ENCODE results near the gene SCARB2. TPM values are rescaled to one million over a fixed set of nuclear protein-coding genes. Genes with fewer than 3 reads are reported as not detected.
A peak's percentile ranks its signal among the peaks of the same experiment; 100 is the strongest.

Gene SCARB2
- total RNA-seq, 1 donor from 2014 or later: 106 TPM

GRCh38 chr4:76195326-76195725 lies 18.3 kb downstream of the SCARB2 start:
- peak overlapping the region; percentile 43 for H3K27ac Mint-ChIP-seq
- peaks cover 43% of the 10 kb centered on the region for H3K36me3 Mint-ChIP-seq
- no peak for DNase-seq (ENCODE audit: low spot score in 2 of 2, unreplicated experiment in 2 of 2)
- peaks cover 14% of the 10 kb centered on the region for H3K9me3 Mint-ChIP-seq
- TF ChIP-seq, protein P1, sequence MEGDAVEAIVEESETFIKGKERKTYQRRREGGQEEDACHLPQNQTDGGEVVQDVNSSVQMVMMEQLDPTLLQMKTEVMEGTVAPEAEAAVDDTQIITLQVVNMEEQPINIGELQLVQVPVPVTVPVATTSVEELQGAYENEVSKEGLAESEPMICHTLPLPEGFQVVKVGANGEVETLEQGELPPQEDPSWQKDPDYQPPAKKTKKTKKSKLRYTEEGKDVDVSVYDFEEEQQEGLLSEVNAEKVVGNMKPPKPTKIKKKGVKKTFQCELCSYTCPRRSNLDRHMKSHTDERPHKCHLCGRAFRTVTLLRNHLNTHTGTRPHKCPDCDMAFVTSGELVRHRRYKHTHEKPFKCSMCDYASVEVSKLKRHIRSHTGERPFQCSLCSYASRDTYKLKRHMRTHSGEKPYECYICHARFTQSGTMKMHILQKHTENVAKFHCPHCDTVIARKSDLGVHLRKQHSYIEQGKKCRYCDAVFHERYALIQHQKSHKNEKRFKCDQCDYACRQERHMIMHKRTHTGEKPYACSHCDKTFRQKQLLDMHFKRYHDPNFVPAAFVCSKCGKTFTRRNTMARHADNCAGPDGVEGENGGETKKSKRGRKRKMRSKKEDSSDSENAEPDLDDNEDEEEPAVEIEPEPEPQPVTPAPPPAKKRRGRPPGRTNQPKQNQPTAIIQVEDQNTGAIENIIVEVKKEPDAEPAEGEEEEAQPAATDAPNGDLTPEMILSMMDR (IDR thresholded peaks at IDR 0.05; ENCODE audit: unreplicated experiment): no peak
- H3K27me3 Mint-ChIP-seq (ENCODE audit: low read depth): no peaks in the 10 kb centered on the region
- no peak overlapping the region for H3K4me3 Mint-ChIP-seq
- peaks cover 40% of the 10 kb centered on the region for H3K4me1 Mint-ChIP-seq

- H3K27ac Mint-ChIP-seq: peak overlapping the region; percentile 40
- peaks cover 48% of the 10 kb centered on the region for H3K36me3 Mint-ChIP-seq
- H3K4me1 Mint-ChIP-seq: peaks cover 33% of the 10 kb centered on the region
- H3K4me3 Mint-ChIP-seq: no peak overlapping the region
- TF ChIP-seq, protein P1 (IDR thresholded peaks at IDR 0.05; ENCODE audit: unreplicated experiment): no peak
- no peaks in the 10 kb centered on the region for H3K27me3 Mint-ChIP-seq (ENCODE audit: low read depth)
- H3K9me3 Mint-ChIP-seq: peaks cover 14% of the 10 kb centered on the region
- DNase-seq (ENCODE audit: low spot score in 2 of 2, unreplicated experiment in 2 of 2): no peak
Measured at GRCh38 chr4:76194325-76194724, 19.3 kb downstream of the SCARB2 start.

DNA sequence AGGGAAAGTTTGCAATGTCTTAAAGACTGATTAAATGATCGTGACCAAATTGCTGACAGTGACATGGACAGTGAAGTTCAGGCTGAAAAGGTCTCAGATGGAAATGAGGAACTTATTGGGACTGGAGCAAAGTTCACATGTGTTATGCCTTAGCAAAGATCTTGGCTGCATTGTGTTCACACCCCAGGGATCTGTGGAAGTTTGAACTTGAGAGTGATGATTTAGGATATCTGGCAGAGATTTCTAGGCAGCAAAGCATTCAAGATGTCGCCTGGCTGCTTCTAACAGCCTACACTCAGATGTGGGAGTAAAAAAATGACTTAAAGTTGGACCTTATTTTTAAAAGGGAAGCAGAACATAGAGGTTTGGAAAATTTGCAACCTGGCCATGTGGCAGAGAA lies 21.4 kb downstream of the SCARB2 start:
- TF ChIP-seq, protein P1 (IDR thresholded peaks at IDR 0.05; ENCODE audit: unreplicated experiment): no peak
- Mint-ChIP-seq H3K4me3 (no peak overlapping the region), H3K9me3 (peaks cover 14% of the 10 kb centered on the region), H3K27ac (no peak overlapping the region), H3K27me3 (ENCODE audit: low read depth) (no peaks in the 10 kb centered on the region), H3K36me3 (peaks cover 48% of the 10 kb centered on the region), H3K4me1 (peaks cover 16% of the 10 kb centered on the region)
- no peak for DNase-seq (ENCODE audit: low spot score in 2 of 2, unreplicated experiment in 2 of 2)

DNA sequence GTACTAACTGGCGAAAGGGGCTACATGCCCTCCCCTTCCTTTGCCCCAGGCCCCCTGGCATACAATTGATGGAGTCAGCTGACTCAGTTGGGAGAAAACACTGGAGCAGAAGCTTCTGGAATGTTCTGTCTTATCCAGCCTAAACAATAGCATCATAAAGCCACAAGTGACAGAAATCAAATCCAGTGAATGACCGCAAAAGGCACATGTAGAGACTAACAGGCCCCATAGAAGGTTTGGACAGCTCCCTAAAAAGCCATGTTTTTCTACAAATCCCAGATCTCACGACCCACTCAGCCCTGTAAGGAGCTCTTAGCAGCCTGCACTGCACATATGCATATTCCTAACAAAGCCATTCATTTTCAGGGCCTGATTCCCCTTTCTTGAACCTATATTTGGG lies 25.1 kb downstream of the SCARB2 start:
- peaks cover 14% of the 10 kb centered on the region for H3K9me3 Mint-ChIP-seq
- H3K36me3 Mint-ChIP-seq: peaks cover 50% of the 10 kb centered on the region
- TF ChIP-seq, protein P1 (IDR thresholded peaks at IDR 0.05; ENCODE audit: unreplicated experiment): no peak
- no peak overlapping the region for H3K4me3 Mint-ChIP-seq
- no peaks in the 10 kb centered on the region for H3K27me3 Mint-ChIP-seq (ENCODE audit: low read depth)
- peaks cover 2% of the 10 kb centered on the region for H3K4me1 Mint-ChIP-seq
- H3K27ac Mint-ChIP-seq: no peak overlapping the region
- no peak for DNase-seq (ENCODE audit: low spot score in 2 of 2, unreplicated experiment in 2 of 2)

DNA sequence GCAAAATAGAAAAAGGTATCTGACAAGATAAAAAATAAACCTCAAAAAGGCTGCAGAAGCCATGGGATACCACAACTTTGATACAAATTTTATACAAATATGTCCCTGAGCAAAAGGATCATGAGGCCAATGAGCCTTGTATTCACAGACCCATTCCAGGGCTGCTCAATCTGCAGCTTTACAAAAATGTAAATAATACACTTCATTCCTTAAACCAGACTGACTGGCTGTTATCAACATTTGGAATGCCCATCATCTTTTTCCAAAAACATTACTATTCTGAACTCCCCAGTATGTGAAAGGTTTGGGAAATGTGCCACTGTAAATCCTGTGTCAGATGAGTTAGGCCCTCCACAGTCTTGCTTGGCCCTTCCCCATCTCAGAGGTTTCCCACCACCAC lies 25.5 kb downstream of the SCARB2 start:
- Mint-ChIP-seq H3K36me3 (peaks cover 46% of the 10 kb centered on the region), H3K9me3 (peaks cover 14% of the 10 kb centered on the region), H3K27ac (no peak overlapping the region), H3K27me3 (ENCODE audit: low read depth) (no peaks in the 10 kb centered on the region), H3K4me1 (peaks cover 2% of the 10 kb centered on the region), H3K4me3 (no peak overlapping the region)
- TF ChIP-seq, protein P1 (IDR thresholded peaks at IDR 0.05; ENCODE audit: unreplicated experiment): no peak
- no peak for DNase-seq (ENCODE audit: low spot score in 2 of 2, unreplicated experiment in 2 of 2)

DNA sequence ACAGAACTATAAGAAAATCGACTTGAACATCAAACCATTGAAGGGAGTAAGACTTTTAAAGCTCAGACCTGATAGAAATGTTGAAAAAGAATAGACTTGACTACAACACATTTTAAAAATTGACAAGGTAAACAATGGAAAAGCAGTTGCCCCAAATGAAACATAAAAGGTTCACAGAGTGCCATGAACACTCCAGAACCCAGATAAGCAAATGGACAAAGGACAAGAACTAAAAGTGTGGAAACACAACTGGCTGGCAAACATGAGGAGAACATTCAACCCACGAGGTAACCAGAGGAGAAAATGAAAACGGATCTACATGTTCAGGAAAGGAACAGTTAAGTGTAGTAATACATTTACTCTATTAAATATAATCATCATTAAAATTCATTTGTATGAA lies 26.5 kb downstream of the SCARB2 start:
- no peaks in the 10 kb centered on the region for H3K27me3 Mint-ChIP-seq (ENCODE audit: low read depth)
- peaks cover 2% of the 10 kb centered on the region for H3K4me1 Mint-ChIP-seq
- H3K27ac Mint-ChIP-seq: peak overlapping the region; percentile 51
- H3K9me3 Mint-ChIP-seq: peaks cover 9% of the 10 kb centered on the region
- no peak for DNase-seq (ENCODE audit: low spot score in 2 of 2, unreplicated experiment in 2 of 2)
- TF ChIP-seq, protein P1 (IDR thresholded peaks at IDR 0.05; ENCODE audit: unreplicated experiment): no peak
- no peak overlapping the region for H3K4me3 Mint-ChIP-seq
- peaks cover 36% of the 10 kb centered on the region for H3K36me3 Mint-ChIP-seq

Data from mesothelial cell of epicardium (in vitro differentiated cells).